HCT116 (cell line): ENCODE measurements around the gene ADK. TPM values are rescaled to one million over a fixed set of nuclear protein-coding genes. Genes with fewer than 3 reads are reported as not detected.

ENCODE experiments used
- ATAC-seq: fragments of 200-7000 bp; cut with Tn5 transposase; 2 replicates; pipeline ENCODE4 v1.9.1; 2020; ENCODE audit warnings: mild to moderate bottlenecking, moderate library complexity
- BruUV-seq: library from RNA; stranded (reverse); fragments of 400-500 nt; replicated peaks from 2 replicates; lab custom pipeline; 2021; lab: Mats Ljungman, UMichigan
- CTCF ChIA-PET: fragments of 300-600 bp; sonication (Branson Sonifier 250); formaldehyde crosslinking; loops from one replicate; lab custom pipeline; 2021; ENCODE audit warnings: antibody characterized with exemption; lab: Charles Lee
- POLR2A ChIA-PET: fragments of 300-600, 350-600 bp; sonication (Branson Sonifier 250); formaldehyde crosslinking; loops from one replicate; lab custom pipeline; 2021; ENCODE audit warnings: antibody characterized with exemption; lab: Charles Lee
- RAD21 ChIA-PET, 2 experiments: fragments of 300-600 bp; sonication (Branson Sonifier 250); formaldehyde crosslinking; loops; one replicate each; lab custom pipeline; 2023; ENCODE audit warnings: low total read pairs in 2 of 2; ENCODE audit not compliant: uncharacterized antibody in 2 of 2, unreplicated experiment in 2 of 2, low non-redundant PET in 1 of 2; lab: Charles Lee
- DNase-seq: peaks from one replicate; pipeline ENCODE4 v3.0.0-alpha.2; 2010; ENCODE audit warnings: low read depth, low spot score
- H2AFZ ChIP-seq: fragments of 200-600 bp; shearing (Covaris generic), sonication (generic); 2 replicates; pipeline ENCODE4 v1.6.1; 2017; ENCODE audit warnings: low read depth, mixed run types, mixed read lengths, antibody characterized with exemption, low read length; ENCODE audit not compliant: poor library complexity, severe bottlenecking
- H3K27ac ChIP-seq: 2 replicates; pipeline ENCODE4 v1.5.1; 2012; ENCODE audit warnings: low read depth, low read length
- H3K27me3 ChIP-seq: fragments of 200-600 bp; sonication (generic); 2 replicates; pipeline ENCODE4 v1.6.1; 2016; ENCODE audit warnings: mixed run types, low read length, mixed read lengths; ENCODE audit not compliant: insufficient read depth
- H3K36me3 ChIP-seq, 2 experiments: fragments of 200-500 bp in 1 of 2; fragments of 200-600 bp in 1 of 2; sonication (Bioruptor generic) in 1 of 2; sonication (generic) in 1 of 2; 2 replicates each; pipeline versions ENCODE4 v1.5.1 to v1.6.1; 2014 to 2016; ENCODE audit warnings: low read length in 2 of 2, inconsistent platforms in 1 of 2, mixed read lengths in 1 of 2, mixed run types in 1 of 2; ENCODE audit not compliant: insufficient read depth in 2 of 2, control insufficient read depth in 1 of 2
- H3K4me1 ChIP-seq, 2 experiments: fragments of 200-600 bp in 1 of 2; sonication (generic) in 1 of 2; 2 replicates each; pipeline versions ENCODE4 v1.5.1 to v1.6.1; 2012 to 2017; ENCODE audit warnings: low read length in 2 of 2, inconsistent platforms in 1 of 2, mild to moderate bottlenecking in 1 of 2, mixed read lengths in 1 of 2, mixed run types in 1 of 2, moderate library complexity in 1 of 2; ENCODE audit not compliant: insufficient read depth in 2 of 2, control insufficient read depth in 1 of 2
- H3K4me2 ChIP-seq: fragments of 200-600 bp; sonication (generic); 2 replicates; pipeline ENCODE4 v1.6.1; 2017; ENCODE audit warnings: mixed run types, low read length, mixed read lengths
- H3K4me3 ChIP-seq, 2 experiments: fragments of 200-600 bp in 1 of 2; sonication (generic) in 1 of 2; replicated peaks in 1 of 2; 2 replicates each; pipeline ENCODE4 v1.5.1; 2011 to 2016; ENCODE audit warnings: low read length in 2 of 2, control low read depth in 1 of 2, low read depth in 1 of 2, mild to moderate bottlenecking in 1 of 2, mixed read lengths in 1 of 2, mixed run types in 1 of 2
- H3K79me2 ChIP-seq: fragments of 200-600 bp; sonication (generic); 2 replicates; pipeline ENCODE4 v1.6.1; 2017; ENCODE audit warnings: mild to moderate bottlenecking, mixed run types, low read length, moderate library complexity, mixed read lengths; ENCODE audit not compliant: insufficient read depth
- H3K9ac ChIP-seq: fragments of 200-600 bp; sonication (generic); 2 replicates; pipeline ENCODE4 v1.6.1; 2016; ENCODE audit warnings: low read length, mixed read lengths
- H3K9me2 ChIP-seq: fragments of 200-600 bp; sonication (generic), shearing (Covaris generic); 2 replicates; pipeline ENCODE4 v1.6.1; 2017; ENCODE audit warnings: mixed run types, mild to moderate bottlenecking, moderate library complexity; ENCODE audit not compliant: insufficient read depth
- H3K9me3 ChIP-seq, 2 experiments: fragments of 200-500 bp in 1 of 2; fragments of 200-600 bp in 1 of 2; sonication (Bioruptor generic) in 1 of 2; sonication (generic) in 1 of 2; 2 replicates each; pipeline ENCODE4 v1.6.1; 2014 to 2017; ENCODE audit warnings: low read length in 2 of 2, mixed read lengths in 2 of 2, inconsistent platforms in 1 of 2, low read depth in 1 of 2, mild to moderate bottlenecking in 1 of 2, mixed run types in 1 of 2, moderate library complexity in 1 of 2; ENCODE audit not compliant: control insufficient read depth in 1 of 2, insufficient read depth in 1 of 2
- H4K20me1 ChIP-seq: fragments of 200-600 bp; sonication (generic), shearing (Covaris generic); 2 replicates; pipeline ENCODE4 v1.6.1; 2017; ENCODE audit warnings: mixed run types, mild to moderate bottlenecking, moderate library complexity; ENCODE audit not compliant: insufficient read depth
- CEBPB ChIP-seq: IDR thresholded peaks from 2 replicates; pipeline ENCODE4 v1.6.1; 2012; ENCODE audit warnings: low read depth
- EGR1 ChIP-seq: IDR thresholded peaks from 2 replicates; pipeline ENCODE4 v1.6.1; 2012; ENCODE audit warnings: low read depth
- ELF1 ChIP-seq: IDR thresholded peaks from 2 replicates; pipeline ENCODE4 v1.6.1; 2012; ENCODE audit warnings: low read depth, borderline replicate concordance
- JUND ChIP-seq: IDR thresholded peaks from 2 replicates; pipeline ENCODE4 v1.6.1; 2012
- RAD21 ChIP-seq: IDR thresholded peaks from 2 replicates; pipeline ENCODE4 v1.6.1; 2012; ENCODE audit warnings: low read depth, mild to moderate bottlenecking
- SIN3A ChIP-seq: IDR thresholded peaks from 2 replicates; pipeline ENCODE4 v1.6.1; 2012; ENCODE audit warnings: low read depth
- SP1 ChIP-seq: IDR thresholded peaks from 2 replicates; pipeline ENCODE4 v1.6.1; 2012; ENCODE audit warnings: low read depth
- TCF7L2 ChIP-seq: IDR thresholded peaks from 2 replicates; pipeline ENCODE4 v1.7.0; 2011; ENCODE audit warnings: borderline replicate concordance, inconsistent platforms; ENCODE audit not compliant: insufficient read depth, insufficient read length; ENCODE audit errors: extremely low read depth
- YY1 ChIP-seq: IDR thresholded peaks from 2 replicates; pipeline ENCODE4 v1.6.1; 2011; ENCODE audit warnings: low read length, low read depth, moderate library complexity, mild to moderate bottlenecking; ENCODE audit not compliant: insufficient replicate concordance; ENCODE audit errors: extremely low read depth
- ZFX ChIP-seq: fragments of 450-650 bp; IDR thresholded peaks from 2 replicates; pipeline ENCODE4 v1.6.1; 2017
- ZNF274 ChIP-seq: fragments of 200-500 bp; sonication (Bioruptor generic); IDR thresholded peaks from 2 replicates; pipeline ENCODE4 v1.6.1; 2014; ENCODE audit warnings: mild to moderate bottlenecking, low read depth, low read length, inconsistent platforms
- intact Hi-C: fragments of 100-400 bp; cut with micrococcal nuclease; formaldehyde crosslinking; loops from 2 replicates; pipeline ENCODE4 v1.10.0; 2022
- total RNA-seq: library from RNA; stranded (reverse); gene quantifications from one replicate; pipeline ENCODE4 v1.2.1, GENCODE V29; 2021; ENCODE audit not compliant: unreplicated experiment
- TF ChIP-seq, protein P1 (sequence below): IDR thresholded peaks from 2 replicates; pipeline ENCODE4 v1.6.1; 2012; ENCODE audit warnings: low read depth
- TF ChIP-seq, protein P2 (sequence below): IDR thresholded peaks from 2 replicates; pipeline ENCODE4 v1.6.1; 2012

ADK gene
- total RNA-seq, 1 experiment from 2014 or later = 55.0 TPM

- Histone ChIP-seq H3K9me2 (no peaks in the 10 kb centered on the region), H3K9ac (no peak overlapping the region), H3K36me3 (no peaks in the 10 kb centered on the region), H3K9me3 (no peaks in the 10 kb centered on the region), H3K27ac (no peak overlapping the region), H3K4me2 (no peak overlapping the region), H3K4me3 (no peak overlapping the region), H3K79me2 (no peaks in the 10 kb centered on the region), H3K27me3 (no peaks in the 10 kb centered on the region), H2AFZ (no peak overlapping the region), H4K20me1 (no peaks in the 10 kb centered on the region), H3K4me1 (peaks cover 5 to 10% of the 10 kb centered on the region in 2 experiments)
- CTCF ChIA-PET = no interaction called here
- no TSS peak for BruUV-seq
- POLR2A ChIA-PET = no interaction called here
- intact Hi-C loops = no loop called here
- no peak for TF ChIP-seq JUND
- RAD21 ChIA-PET = no interaction called here
- ATAC-seq (no peak), DNase-seq (no peak)
Measured at GRCh38 chr10:74432841-74433594, 282.0 kb downstream of the ADK start.

- H2AFZ ChIP-seq = no peak overlapping the region
- no peak overlapping the region for H3K27ac ChIP-seq
- ChIA-PET RAD21 (no interaction called here), POLR2A (no interaction called here), CTCF (no interaction called here)
- no peak overlapping the region for H3K9ac ChIP-seq
- no peak for ATAC-seq
- H4K20me1 ChIP-seq = no peaks in the 10 kb centered on the region
- H3K9me3 ChIP-seq = no peaks in the 10 kb centered on the region
- intact Hi-C loops = no loop called here
- no peak overlapping the region for H3K4me2 ChIP-seq
- H3K36me3 ChIP-seq = no peaks in the 10 kb centered on the region
- H3K4me1 ChIP-seq = peaks cover 5 to 10% of the 10 kb centered on the region in 2 experiments
- no TSS peak for BruUV-seq
- H3K79me2 ChIP-seq = no peaks in the 10 kb centered on the region
- no peaks in the 10 kb centered on the region for H3K9me2 ChIP-seq
- DNase-seq = no peak
- TF ChIP-seq RAD21 (no peak), YY1 (no peak), JUND (no peak), ZFX (no peak), ZNF274 (no peak), TCF7L2 (no peak), ELF1 (no peak), CEBPB (no peak), EGR1 (no peak), SP1 (no peak), SIN3A (no peak)
- TF ChIP-seq, protein P1, sequence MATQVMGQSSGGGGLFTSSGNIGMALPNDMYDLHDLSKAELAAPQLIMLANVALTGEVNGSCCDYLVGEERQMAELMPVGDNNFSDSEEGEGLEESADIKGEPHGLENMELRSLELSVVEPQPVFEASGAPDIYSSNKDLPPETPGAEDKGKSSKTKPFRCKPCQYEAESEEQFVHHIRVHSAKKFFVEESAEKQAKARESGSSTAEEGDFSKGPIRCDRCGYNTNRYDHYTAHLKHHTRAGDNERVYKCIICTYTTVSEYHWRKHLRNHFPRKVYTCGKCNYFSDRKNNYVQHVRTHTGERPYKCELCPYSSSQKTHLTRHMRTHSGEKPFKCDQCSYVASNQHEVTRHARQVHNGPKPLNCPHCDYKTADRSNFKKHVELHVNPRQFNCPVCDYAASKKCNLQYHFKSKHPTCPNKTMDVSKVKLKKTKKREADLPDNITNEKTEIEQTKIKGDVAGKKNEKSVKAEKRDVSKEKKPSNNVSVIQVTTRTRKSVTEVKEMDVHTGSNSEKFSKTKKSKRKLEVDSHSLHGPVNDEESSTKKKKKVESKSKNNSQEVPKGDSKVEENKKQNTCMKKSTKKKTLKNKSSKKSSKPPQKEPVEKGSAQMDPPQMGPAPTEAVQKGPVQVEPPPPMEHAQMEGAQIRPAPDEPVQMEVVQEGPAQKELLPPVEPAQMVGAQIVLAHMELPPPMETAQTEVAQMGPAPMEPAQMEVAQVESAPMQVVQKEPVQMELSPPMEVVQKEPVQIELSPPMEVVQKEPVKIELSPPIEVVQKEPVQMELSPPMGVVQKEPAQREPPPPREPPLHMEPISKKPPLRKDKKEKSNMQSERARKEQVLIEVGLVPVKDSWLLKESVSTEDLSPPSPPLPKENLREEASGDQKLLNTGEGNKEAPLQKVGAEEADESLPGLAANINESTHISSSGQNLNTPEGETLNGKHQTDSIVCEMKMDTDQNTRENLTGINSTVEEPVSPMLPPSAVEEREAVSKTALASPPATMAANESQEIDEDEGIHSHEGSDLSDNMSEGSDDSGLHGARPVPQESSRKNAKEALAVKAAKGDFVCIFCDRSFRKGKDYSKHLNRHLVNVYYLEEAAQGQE = no peak
- TF ChIP-seq, protein P2, sequence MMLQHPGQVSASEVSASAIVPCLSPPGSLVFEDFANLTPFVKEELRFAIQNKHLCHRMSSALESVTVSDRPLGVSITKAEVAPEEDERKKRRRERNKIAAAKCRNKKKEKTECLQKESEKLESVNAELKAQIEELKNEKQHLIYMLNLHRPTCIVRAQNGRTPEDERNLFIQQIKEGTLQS = no peak
- H3K4me3 ChIP-seq = no peak overlapping the region
- no peaks in the 10 kb centered on the region for H3K27me3 ChIP-seq
Measured at GRCh38 chr10:74433595-74433956, 282.6 kb downstream of the ADK start.
